Activated CD8-positive, alpha-beta T cell treated with anti-CD3 and anti-CD28 coated beads, Interleukin-2, amount 10 ng/mL, durations not matched to agents 7 days and 5 days (primary cell): ENCODE results near the gene MMP20. TPM values are rescaled to one million over a fixed set of nuclear protein-coding genes. Genes with fewer than 3 reads are reported as not detected.

Experiments
- ATAC-seq: fragments of 150-1000 bp; cut with Tn5 transposase; one replicate; pipeline ENCODE4 v1.10.0; 2021; ENCODE audit warnings: moderate library complexity
- CTCF ChIA-PET: fragments of 350-600 bp; sonication (Branson Sonifier 250); formaldehyde crosslinking; loops from one replicate; lab custom pipeline; 2021; ENCODE audit warnings: antibody characterized with exemption; lab: Charles Lee
- POLR2A ChIA-PET: fragments of 350-600 bp; sonication (Branson Sonifier 250); formaldehyde crosslinking; loops from one replicate; lab custom pipeline; 2021; ENCODE audit warnings: antibody characterized with exemption; lab: Charles Lee
- DNase-seq: peaks from one replicate; pipeline ENCODE4 v3.0.0-alpha.2; 2020
- H3K27ac Mint-ChIP-seq: one replicate; pipeline ENCODE4 v1.8.0; 2021; ENCODE audit warnings: mild to moderate bottlenecking, mixed read lengths
- H3K27me3 Mint-ChIP-seq: one replicate; pipeline ENCODE4 v1.8.0; 2021; ENCODE audit warnings: low read depth, mixed read lengths
- H3K36me3 Mint-ChIP-seq: one replicate; pipeline ENCODE4 v1.8.0; 2021; ENCODE audit warnings: low read depth, mixed read lengths
- H3K4me1 Mint-ChIP-seq: one replicate; pipeline ENCODE4 v1.8.0; 2021; ENCODE audit warnings: low read depth, mixed read lengths
- H3K4me3 Mint-ChIP-seq: one replicate; pipeline ENCODE4 v1.8.0; 2021; ENCODE audit warnings: mild to moderate bottlenecking, mixed read lengths
- H3K9me3 Mint-ChIP-seq: one replicate; pipeline ENCODE4 v1.8.0; 2022; ENCODE audit warnings: mixed read lengths; ENCODE audit not compliant: insufficient read depth
- total RNA-seq, 2 experiments: library from RNA; stranded (reverse); gene quantifications; one replicate each; pipeline ENCODE4 v1.2.3, GENCODE V29; 2021

Gene MMP20
- total RNA-seq, 2 experiments from 2014 or later = not detected

- CTCF ChIA-PET = interaction anchor here (1.2 to 1.6 kb wide), 2 partner anchors 16 to 38 kb away, joined by 3 to 7 read pairs; no protein-coding TSS in a partner anchor
- H3K27ac Mint-ChIP-seq = no peak overlapping the region
- peaks cover 3% of the 10 kb centered on the region for H3K27me3 Mint-ChIP-seq
- POLR2A ChIA-PET = no interaction called here
- no peak for DNase-seq
- peaks cover 27% of the 10 kb centered on the region for H3K4me1 Mint-ChIP-seq
- peaks cover 21% of the 10 kb centered on the region for H3K9me3 Mint-ChIP-seq
- H3K4me3 Mint-ChIP-seq = no peak overlapping the region
- ATAC-seq = no peak
- H3K36me3 Mint-ChIP-seq = peaks cover 12% of the 10 kb centered on the region
These were observed 50.1 kb downstream of the MMP20 start for GRCh38 chr11:102575012-102575411.

DNA sequence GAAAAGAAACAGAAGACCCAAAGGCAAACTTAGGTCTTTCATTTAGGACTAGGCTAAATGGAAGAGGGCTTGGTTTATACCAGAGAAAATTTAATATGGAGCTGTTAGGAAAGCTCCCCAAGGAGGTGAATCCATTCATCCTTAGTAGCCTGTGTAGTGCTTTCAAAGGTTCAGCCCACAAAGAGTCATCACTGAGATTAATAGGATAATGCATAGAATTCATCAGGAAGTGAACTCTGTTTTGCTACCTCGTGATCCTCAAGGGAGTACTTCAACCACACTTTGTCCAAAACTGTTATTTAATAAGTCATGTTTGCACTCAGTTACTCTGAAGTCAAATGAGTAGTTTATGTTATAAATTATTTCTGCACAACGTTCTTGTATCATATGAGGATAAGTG lies 51.3 kb downstream of the MMP20 start:
- Mint-ChIP-seq H3K9me3 (peaks cover 22% of the 10 kb centered on the region), H3K36me3 (peaks cover 21% of the 10 kb centered on the region), H3K27ac (no peak overlapping the region), H3K27me3 (peaks cover 3% of the 10 kb centered on the region), H3K4me1 (peaks cover 27% of the 10 kb centered on the region), H3K4me3 (no peak overlapping the region)
- ATAC-seq (no peak), DNase-seq (no peak)
- POLR2A ChIA-PET = interaction anchor here (0.5 to 1.0 kb wide), 2 partner anchors 9 to 1422 kb away, joined by 3 read pairs; no protein-coding TSS in a partner anchor
- CTCF ChIA-PET = interaction anchor here (1.2 to 1.6 kb wide), 2 partner anchors 14 to 39 kb away, joined by 3 to 7 read pairs; no protein-coding TSS in a partner anchor

GRCh38 chr11:102572554-102573220 lies 52.4 kb downstream of the MMP20 start:
- Mint-ChIP-seq H3K27ac (no peak overlapping the region), H3K27me3 (peaks cover 3% of the 10 kb centered on the region), H3K36me3 (peaks cover 31% of the 10 kb centered on the region), H3K4me1 (peaks cover 24% of the 10 kb centered on the region), H3K4me3 (no peak overlapping the region), H3K9me3 (peaks cover 33% of the 10 kb centered on the region)
- ATAC-seq = no peak
- ChIA-PET CTCF (no interaction called here), POLR2A (no interaction called here)
- DNase-seq = no peak

DNA sequence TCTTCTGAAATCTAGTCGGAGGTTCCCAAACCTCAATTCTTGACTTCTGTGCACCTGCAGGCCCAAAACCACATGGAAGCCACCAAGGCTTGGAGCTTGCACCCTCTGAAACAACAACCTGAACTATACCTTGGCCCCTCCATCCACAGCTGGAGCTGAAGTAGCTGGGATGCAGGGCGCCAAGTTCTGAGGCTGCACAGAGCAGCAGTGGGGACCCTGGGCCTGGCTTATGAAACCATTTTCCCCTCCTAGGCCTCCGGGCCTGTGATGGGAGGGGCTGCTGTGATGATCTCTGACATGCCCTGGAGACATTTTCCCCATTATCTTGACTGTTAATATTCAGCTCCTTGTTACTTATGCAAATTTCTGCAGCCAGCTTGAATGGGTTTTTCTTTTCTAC lies 56.3 kb downstream of the MMP20 start:
- H3K4me1 Mint-ChIP-seq = peaks cover 4% of the 10 kb centered on the region
- H3K27me3 Mint-ChIP-seq = peaks cover 3% of the 10 kb centered on the region
- H3K4me3 Mint-ChIP-seq = no peak overlapping the region
- H3K9me3 Mint-ChIP-seq = peaks cover 31% of the 10 kb centered on the region
- no peak overlapping the region for H3K27ac Mint-ChIP-seq
- CTCF ChIA-PET = interaction anchor here (1.0 to 2.4 kb wide), 2 partner anchors 12 to 44 kb away, joined by 3 to 8 read pairs; no protein-coding TSS in a partner anchor
- DNase-seq (no peak), ATAC-seq (no peak)
- peaks cover 32% of the 10 kb centered on the region for H3K36me3 Mint-ChIP-seq
- POLR2A ChIA-PET = interaction anchor here (0.8 kb wide), 1 partner anchor 42 kb away, joined by 3 read pairs; no protein-coding TSS in a partner anchor

DNA sequence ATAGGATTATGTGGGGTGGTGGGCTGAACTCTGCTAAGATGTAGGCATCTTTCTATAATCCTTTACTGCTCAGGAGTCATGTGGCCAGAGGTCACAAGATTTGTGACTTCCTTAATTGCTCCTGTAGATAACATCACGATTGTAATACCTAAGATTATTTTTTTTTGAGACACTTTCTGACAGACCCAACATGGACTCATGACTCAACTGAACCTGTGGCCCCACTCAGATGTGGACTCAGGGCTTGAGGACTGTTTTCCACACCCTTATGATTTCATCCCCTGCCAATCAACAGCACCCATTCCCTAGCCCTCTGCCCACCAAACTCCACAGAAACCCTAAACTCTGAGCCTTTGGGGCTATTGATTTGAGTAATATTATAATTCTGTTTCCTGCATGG lies 59.0 kb downstream of the MMP20 start:
- H3K27me3 Mint-ChIP-seq = peaks cover 3% of the 10 kb centered on the region
- POLR2A ChIA-PET = no interaction called here

DNA sequence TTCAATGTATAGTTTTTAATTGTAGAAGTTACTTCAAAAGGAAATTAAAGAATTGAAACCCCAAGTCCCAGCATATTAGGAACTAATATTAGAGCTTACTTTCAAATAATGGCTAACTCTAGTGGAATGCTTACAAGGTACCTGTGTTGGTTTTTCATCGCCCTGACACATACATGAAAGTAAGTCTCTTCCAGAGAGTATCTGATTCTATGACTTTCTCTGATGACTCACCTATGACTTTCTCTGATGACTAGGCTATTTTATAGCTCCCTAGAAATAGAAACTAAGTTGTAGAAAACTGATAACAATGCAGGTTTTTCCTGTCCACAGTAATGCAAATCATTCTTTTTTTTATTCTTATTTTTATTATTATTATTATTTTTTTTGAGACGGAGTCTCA lies 61.0 kb downstream of the MMP20 start:
- POLR2A ChIA-PET = interaction anchor here (0.7 to 1.3 kb wide), 3 partner anchors 10 to 88 kb away, joined by 3 to 4 read pairs (median 3); no protein-coding TSS in a partner anchor
- no peak overlapping the region for H3K4me3 Mint-ChIP-seq
- H3K27ac Mint-ChIP-seq = no peak overlapping the region

More for the DNA sequence above, 59.0 kb downstream of the MMP20 start:
- Mint-ChIP-seq H3K36me3 (peaks cover 34% of the 10 kb centered on the region), H3K27ac (no peak overlapping the region), H3K4me3 (no peak overlapping the region), H3K9me3 (peaks cover 26% of the 10 kb centered on the region), H3K4me1 (peaks cover 30% of the 10 kb centered on the region)
- DNase-seq (no peak), ATAC-seq (no peak)
- CTCF ChIA-PET = no interaction called here

GRCh38 chr11:102561636-102562035 lies 63.5 kb downstream of the MMP20 start:
- CTCF ChIA-PET = no interaction called here
- DNase-seq (no peak), ATAC-seq (no peak)
- H3K36me3 Mint-ChIP-seq = peaks cover 23% of the 10 kb centered on the region
- peak overlapping the region; percentile 57 for H3K4me3 Mint-ChIP-seq
- H3K4me1 Mint-ChIP-seq = peaks cover 50% of the 10 kb centered on the region
- no peaks in the 10 kb centered on the region for H3K27me3 Mint-ChIP-seq
- H3K27ac Mint-ChIP-seq = peak overlapping the region; percentile 90
- H3K9me3 Mint-ChIP-seq = peaks cover 7% of the 10 kb centered on the region
- POLR2A ChIA-PET = no interaction called here

More for the DNA sequence above, 61.0 kb downstream of the MMP20 start:
- CTCF ChIA-PET = interaction anchor here (1.2 to 1.4 kb wide), 2 partner anchors 12 to 49 kb away, joined by 3 to 6 read pairs; no protein-coding TSS in a partner anchor
- H3K9me3 Mint-ChIP-seq = peaks cover 26% of the 10 kb centered on the region
- DNase-seq (no peak), ATAC-seq (no peak)
- peaks cover 48% of the 10 kb centered on the region for H3K4me1 Mint-ChIP-seq
- no peaks in the 10 kb centered on the region for H3K27me3 Mint-ChIP-seq
- peaks cover 32% of the 10 kb centered on the region for H3K36me3 Mint-ChIP-seq

DNA sequence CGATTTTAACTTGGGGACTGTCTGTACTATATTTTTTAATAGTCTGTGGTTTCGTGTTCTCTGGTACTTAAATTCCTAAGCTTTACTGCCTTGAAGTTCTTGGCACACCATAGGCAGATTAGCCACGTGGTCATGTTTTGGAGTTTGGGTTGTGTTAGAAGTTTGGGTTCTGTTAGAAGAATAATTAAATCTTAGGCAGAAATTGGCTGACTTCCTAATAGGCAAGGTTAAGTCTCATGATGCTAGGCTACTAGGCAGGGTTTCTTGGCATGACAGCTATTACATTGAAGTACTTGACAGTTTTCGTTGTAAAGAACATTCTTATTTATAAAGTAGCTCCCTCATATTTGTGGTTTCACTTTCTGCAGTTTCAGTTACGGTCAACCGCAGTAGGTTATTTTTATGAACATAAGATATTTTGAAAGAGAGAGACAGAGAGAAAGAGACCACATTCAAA lies 64.5 kb downstream of the MMP20 start:
- Mint-ChIP-seq H3K9me3 (no peaks in the 10 kb centered on the region), H3K4me3 (peak overlapping the region; percentile 58), H3K4me1 (peaks cover 50% of the 10 kb centered on the region), H3K27ac (peak overlapping the region; percentile 87), H3K36me3 (peaks cover 16% of the 10 kb centered on the region), H3K27me3 (no peaks in the 10 kb centered on the region)
- DNase-seq (peak; percentile 55), ATAC-seq (peak; percentile 66)
- ChIA-PET CTCF (interaction anchor here (1.0 to 2.2 kb wide), 6 partner anchors 15 to 218 kb away, joined by 3 to 21 read pairs (median 6); no protein-coding TSS in a partner anchor), POLR2A (no interaction called here)

- ATAC-seq = peak; percentile 50
- peaks cover 16% of the 10 kb centered on the region for H3K36me3 Mint-ChIP-seq
These were observed 65.3 kb downstream of the MMP20 start for GRCh38 chr11:102559839-102560238.

GRCh38 chr11:102555091-102555490 lies 70.0 kb downstream of the MMP20 start:
- ChIA-PET CTCF (interaction anchor here (1.1 to 1.8 kb wide), 4 partner anchors 58 to 111 kb away, joined by 3 to 4 read pairs (median 4); no protein-coding TSS in a partner anchor), POLR2A (no interaction called here)
- Mint-ChIP-seq H3K27ac (no peak overlapping the region), H3K9me3 (no peaks in the 10 kb centered on the region), H3K4me1 (peaks cover 12% of the 10 kb centered on the region), H3K4me3 (no peak overlapping the region), H3K27me3 (peaks cover 6% of the 10 kb centered on the region), H3K36me3 (peaks cover 14% of the 10 kb centered on the region)
- DNase-seq = no peak
- no peak for ATAC-seq

More at GRCh38 chr11:102559839-102560238, 65.3 kb downstream of the MMP20 start:
- peaks cover 50% of the 10 kb centered on the region for H3K4me1 Mint-ChIP-seq
- POLR2A ChIA-PET = no interaction called here
- peak overlapping the region; percentile 90 for H3K27ac Mint-ChIP-seq
- CTCF ChIA-PET = interaction anchor here (0.7 to 2.2 kb wide), 10 partner anchors 12 to 266 kb away, joined by 3 to 21 read pairs (median 4); no protein-coding TSS in a partner anchor
- H3K4me3 Mint-ChIP-seq = peak overlapping the region; percentile 36
- no peaks in the 10 kb centered on the region for H3K9me3 Mint-ChIP-seq
- peak; percentile 33 for DNase-seq
- H3K27me3 Mint-ChIP-seq = peaks cover 6% of the 10 kb centered on the region

DNA sequence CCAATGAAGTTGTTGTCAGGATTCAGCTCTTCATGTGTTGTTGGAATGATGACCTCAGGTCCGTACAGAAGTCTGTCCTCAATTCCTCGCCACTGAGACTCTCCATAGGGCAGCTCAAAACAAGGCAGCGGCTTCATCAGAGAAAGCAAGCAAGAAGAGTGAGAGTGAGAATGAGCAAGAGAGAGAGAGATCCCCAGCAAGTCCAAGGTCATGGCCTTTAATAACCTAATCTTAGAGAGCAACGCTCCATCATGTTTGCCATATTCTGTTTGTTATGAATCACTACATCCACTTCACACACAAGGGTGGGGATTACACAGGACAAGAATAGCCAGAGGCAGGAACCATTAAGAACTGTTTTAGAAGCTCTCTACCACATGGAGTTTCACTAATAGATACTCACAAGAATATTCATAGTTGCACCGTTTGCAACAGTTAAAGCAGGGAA lies 71.3 kb downstream of the MMP20 start:
- ChIA-PET CTCF (interaction anchor here (0.9 kb wide), 1 partner anchor 46 kb away, joined by 3 read pairs; no protein-coding TSS in a partner anchor), POLR2A (no interaction called here)
- Mint-ChIP-seq H3K4me1 (no peaks in the 10 kb centered on the region), H3K4me3 (no peak overlapping the region), H3K9me3 (no peaks in the 10 kb centered on the region), H3K27me3 (peaks cover 6% of the 10 kb centered on the region), H3K27ac (no peak overlapping the region), H3K36me3 (peaks cover 8% of the 10 kb centered on the region)
- no peak for ATAC-seq
- no peak for DNase-seq
